Ishikawa (cell line): ENCODE results near the gene GZMM.

Experiments used
- CEBPB ChIP-seq: IDR thresholded peaks from 2 replicates; pipeline ENCODE4 v1.6.1; 2012
- CREB1 ChIP-seq: IDR thresholded peaks from 2 replicates; pipeline ENCODE4 v1.6.1; 2012; ENCODE audit warnings: low read depth
- EGR1 ChIP-seq: IDR thresholded peaks from 2 replicates; pipeline ENCODE4 v1.6.1; 2012
- EP300 ChIP-seq: IDR thresholded peaks from 2 replicates; pipeline ENCODE4 v1.6.1; 2012; ENCODE audit warnings: borderline replicate concordance
- FOXM1 ChIP-seq: IDR thresholded peaks from 2 replicates; pipeline ENCODE4 v1.6.1; 2012; ENCODE audit warnings: low read depth, borderline replicate concordance
- MAX ChIP-seq: IDR thresholded peaks from 2 replicates; pipeline ENCODE4 v1.6.1; 2012
- NFIC ChIP-seq: IDR thresholded peaks from 2 replicates; pipeline ENCODE4 v1.6.1; 2012
- TAF1 ChIP-seq: IDR thresholded peaks from 2 replicates; pipeline ENCODE4 v1.6.1; 2012; ENCODE audit warnings: low read depth, mild to moderate bottlenecking
- TEAD4 ChIP-seq: IDR thresholded peaks from 2 replicates; pipeline ENCODE4 v1.6.1; 2012
- YY1 ChIP-seq: IDR thresholded peaks from 2 replicates; pipeline ENCODE4 v1.6.1; 2012; ENCODE audit warnings: low read depth
- ZBTB7A ChIP-seq: IDR thresholded peaks from 2 replicates; pipeline ENCODE4 v1.6.1; 2012; ENCODE audit warnings: low read depth
- TF ChIP-seq, protein P1 (sequence below): IDR thresholded peaks from 2 replicates; pipeline ENCODE4 v1.6.1; 2012; ENCODE audit warnings: low read depth, mild to moderate bottlenecking

DNA sequence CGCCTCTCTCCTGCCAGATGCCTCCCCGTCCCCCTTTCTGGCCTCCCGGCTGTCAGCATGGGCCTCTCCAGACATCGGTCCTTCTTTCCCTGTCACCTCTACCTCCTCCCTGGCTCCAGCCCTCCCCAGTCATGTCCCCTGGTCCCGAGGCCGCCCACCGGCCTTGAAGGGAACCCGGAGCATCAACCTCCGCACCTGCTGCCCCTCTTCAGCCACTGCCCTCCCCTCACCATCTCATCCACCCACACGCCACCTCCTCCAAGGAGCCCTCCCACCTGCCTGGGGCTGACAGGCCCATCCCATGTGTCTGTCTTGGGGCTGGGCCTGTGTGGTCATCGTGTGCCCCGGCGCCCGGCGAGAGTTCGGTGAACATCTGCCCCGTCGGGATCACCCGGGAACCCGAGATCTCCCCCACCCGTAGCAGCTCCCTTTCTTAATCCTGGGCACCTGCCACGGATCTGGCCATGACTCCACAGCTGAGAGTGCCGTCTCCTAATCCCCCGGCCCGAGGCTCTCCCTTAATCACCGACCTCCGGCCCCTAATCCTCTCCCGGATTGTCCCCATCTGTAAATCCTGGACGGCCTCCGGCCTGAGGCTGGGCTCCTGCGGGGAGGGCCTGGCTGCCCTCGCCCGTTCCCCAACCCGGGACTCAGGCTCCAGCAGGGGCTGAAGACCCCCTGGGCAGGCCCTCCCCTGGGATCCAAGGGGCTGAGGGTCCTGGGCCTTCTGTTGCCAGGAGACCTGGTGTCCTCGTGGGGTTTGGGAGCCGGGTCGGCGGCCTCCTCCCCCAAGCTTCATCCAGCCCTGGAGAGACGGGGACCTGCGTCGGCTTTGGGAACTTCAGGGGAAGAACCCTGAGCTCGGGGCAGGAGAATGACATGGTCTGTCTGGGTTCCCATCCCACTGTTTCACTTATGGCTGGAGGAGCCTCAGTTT is 51.7 kb downstream of the GZMM start:
- TF ChIP-seq, protein P1, sequence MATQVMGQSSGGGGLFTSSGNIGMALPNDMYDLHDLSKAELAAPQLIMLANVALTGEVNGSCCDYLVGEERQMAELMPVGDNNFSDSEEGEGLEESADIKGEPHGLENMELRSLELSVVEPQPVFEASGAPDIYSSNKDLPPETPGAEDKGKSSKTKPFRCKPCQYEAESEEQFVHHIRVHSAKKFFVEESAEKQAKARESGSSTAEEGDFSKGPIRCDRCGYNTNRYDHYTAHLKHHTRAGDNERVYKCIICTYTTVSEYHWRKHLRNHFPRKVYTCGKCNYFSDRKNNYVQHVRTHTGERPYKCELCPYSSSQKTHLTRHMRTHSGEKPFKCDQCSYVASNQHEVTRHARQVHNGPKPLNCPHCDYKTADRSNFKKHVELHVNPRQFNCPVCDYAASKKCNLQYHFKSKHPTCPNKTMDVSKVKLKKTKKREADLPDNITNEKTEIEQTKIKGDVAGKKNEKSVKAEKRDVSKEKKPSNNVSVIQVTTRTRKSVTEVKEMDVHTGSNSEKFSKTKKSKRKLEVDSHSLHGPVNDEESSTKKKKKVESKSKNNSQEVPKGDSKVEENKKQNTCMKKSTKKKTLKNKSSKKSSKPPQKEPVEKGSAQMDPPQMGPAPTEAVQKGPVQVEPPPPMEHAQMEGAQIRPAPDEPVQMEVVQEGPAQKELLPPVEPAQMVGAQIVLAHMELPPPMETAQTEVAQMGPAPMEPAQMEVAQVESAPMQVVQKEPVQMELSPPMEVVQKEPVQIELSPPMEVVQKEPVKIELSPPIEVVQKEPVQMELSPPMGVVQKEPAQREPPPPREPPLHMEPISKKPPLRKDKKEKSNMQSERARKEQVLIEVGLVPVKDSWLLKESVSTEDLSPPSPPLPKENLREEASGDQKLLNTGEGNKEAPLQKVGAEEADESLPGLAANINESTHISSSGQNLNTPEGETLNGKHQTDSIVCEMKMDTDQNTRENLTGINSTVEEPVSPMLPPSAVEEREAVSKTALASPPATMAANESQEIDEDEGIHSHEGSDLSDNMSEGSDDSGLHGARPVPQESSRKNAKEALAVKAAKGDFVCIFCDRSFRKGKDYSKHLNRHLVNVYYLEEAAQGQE: no peak
- no peak for TF ChIP-seq MAX
- no peak for TF ChIP-seq EP300
- no peak for TF ChIP-seq EGR1
- TF ChIP-seq CEBPB: no peak
- TF ChIP-seq YY1: no peak
- no peak for TF ChIP-seq TAF1
- TF ChIP-seq FOXM1: no peak
- TF ChIP-seq TEAD4: no peak
- TF ChIP-seq CREB1: no peak
- TF ChIP-seq NFIC: no peak
- TF ChIP-seq ZBTB7A: no peak
